Naive thymus-derived CD8-positive, alpha-beta T cell (primary cell): Measurements from ENCODE around the gene SYNDIG1. TPM values are rescaled to one million over a fixed set of nuclear protein-coding genes. Genes with fewer than 3 reads are reported as not detected.

Experiments
- ATAC-seq, 2 donors: fragments of 150-1000 bp; cut with Tn5 transposase in 1 of 2; sonication (Bioruptor Pico), chemical (Tn5 transposase) in 1 of 2; 1 replicate in 1 of 2; 2 replicates in 1 of 2; pipeline ENCODE4 v1.10.0; 2021; ENCODE audit warnings: mild to moderate bottlenecking in 2 of 2, moderate library complexity in 2 of 2
- POLR2A ChIA-PET: fragments of 350-600 bp; sonication (Branson Sonifier 250); formaldehyde crosslinking; loops from one replicate; lab custom pipeline; 2021; ENCODE audit warnings: antibody characterized with exemption; lab: Charles Lee
- DNase-seq, 10 donors: peaks; one replicate each; pipeline versions ENCODE4 v3.0.0 to v3.0.0-alpha.2; 2020 to 2022
- H3K27ac Mint-ChIP-seq, 10 donors: one replicate each; pipeline ENCODE4 v1.8.0; 2020 to 2022; ENCODE audit warnings: mild to moderate bottlenecking in 10 of 10, mixed read lengths in 10 of 10, moderate library complexity in 4 of 10, inconsistent platforms in 1 of 10
- H3K27me3 Mint-ChIP-seq, 5 donors: one replicate each; pipeline ENCODE4 v1.8.0; 2021 to 2022; ENCODE audit warnings: mixed read lengths in 5 of 5
- H3K36me3 Mint-ChIP-seq, 3 donors: one replicate each; pipeline ENCODE4 v1.8.0; 2020 to 2022; ENCODE audit warnings: mixed read lengths in 3 of 3, mild to moderate bottlenecking in 2 of 3, inconsistent platforms in 1 of 3
- H3K4me1 Mint-ChIP-seq, 4 donors: one replicate each; pipeline ENCODE4 v1.8.0; 2021 to 2022; ENCODE audit warnings: mixed read lengths in 4 of 4
- H3K4me3 Mint-ChIP-seq, 10 donors: one replicate each; pipeline ENCODE4 v1.8.0; 2020 to 2022; ENCODE audit warnings: mild to moderate bottlenecking in 10 of 10, mixed read lengths in 10 of 10, moderate library complexity in 6 of 10, inconsistent platforms in 1 of 10
- H3K9me3 Mint-ChIP-seq, 9 donors: one replicate each; pipeline ENCODE4 v1.8.0; 2020 to 2022; ENCODE audit warnings: mixed read lengths in 9 of 9, mild to moderate bottlenecking in 3 of 9, inconsistent platforms in 1 of 9, moderate library complexity in 1 of 9
- polyA plus RNA-seq, 3 donors: library from polyadenylated mRNA; unstranded; fragments of 300-500 nt; fragmentation: Illumina TruSeq; gene quantifications; one replicate each; pipeline ENCODE4 v1.2.3, GENCODE V29; 2021
- total RNA-seq, 8 experiments: library from RNA in 2 of 8; stranded (reverse) in 2 of 8; gene quantifications; one replicate each; pipeline ENCODE4 v1.2.3 and lab custom pipeline; 2021 to 2026

The SYNDIG1 gene
- total and polyA plus RNA-seq, 5 experiments from 2014 or later = not detected

GRCh38 chr20:24668384-24668702 is 198.9 kb downstream of the SYNDIG1 start:
- Mint-ChIP-seq H3K27ac (no peak overlapping the region), H3K36me3 (no peaks in the 10 kb centered on the region), H3K27me3 (peaks cover 0 to 5% (median 0%) of the 10 kb centered on the region in 5 donors), H3K9me3 (no peaks in the 10 kb centered on the region), H3K4me3 (no peak overlapping the region), H3K4me1 (peaks cover 0 to 3% (median 0%) of the 10 kb centered on the region in 4 donors)
- no peak for ATAC-seq
- no peak for DNase-seq
- POLR2A ChIA-PET = no interaction called here

- ATAC-seq = no peak
- Mint-ChIP-seq H3K4me1 (peaks cover 0 to 3% (median 0%) of the 10 kb centered on the region in 4 donors), H3K4me3 (no peak overlapping the region), H3K9me3 (no peaks in the 10 kb centered on the region), H3K36me3 (no peaks in the 10 kb centered on the region), H3K27me3 (peaks cover 0 to 5% (median 0%) of the 10 kb centered on the region in 5 donors), H3K27ac (no peak overlapping the region)
- no peak for DNase-seq
- POLR2A ChIA-PET = interaction anchor here (0.6 kb wide), 1 partner anchor 15 kb away, joined by 3 read pairs; no protein-coding TSS in a partner anchor
Measured at GRCh38 chr20:24668791-24669190, 199.4 kb downstream of the SYNDIG1 start.

GRCh38 chr20:24669701-24670100 is 200.3 kb downstream of the SYNDIG1 start:
- Mint-ChIP-seq H3K27me3 (peaks cover 0 to 5% (median 0%) of the 10 kb centered on the region in 5 donors), H3K4me1 (peaks cover 0 to 3% (median 0%) of the 10 kb centered on the region in 4 donors), H3K4me3 (no peak overlapping the region), H3K36me3 (no peaks in the 10 kb centered on the region), H3K27ac (no peak overlapping the region), H3K9me3 (no peaks in the 10 kb centered on the region)
- DNase-seq (no peak), ATAC-seq (no peak)
- POLR2A ChIA-PET = no interaction called here

GRCh38 chr20:24670341-24670872 is 201.0 kb downstream of the SYNDIG1 start:
- POLR2A ChIA-PET = no interaction called here
- Mint-ChIP-seq H3K4me3 (no peak overlapping the region), H3K27me3 (peaks cover 0 to 5% (median 0%) of the 10 kb centered on the region in 5 donors), H3K4me1 (peaks cover 0 to 3% (median 0%) of the 10 kb centered on the region in 4 donors), H3K36me3 (no peaks in the 10 kb centered on the region), H3K9me3 (no peaks in the 10 kb centered on the region), H3K27ac (no peak overlapping the region)
- DNase-seq (no peak), ATAC-seq (no peak)

GRCh38 chr20:24670981-24671380 is 201.6 kb downstream of the SYNDIG1 start:
- peak overlapping the region in 1 of 10 donors; percentile 73 for H3K27ac Mint-ChIP-seq
- H3K36me3 Mint-ChIP-seq = no peaks in the 10 kb centered on the region
- no peaks in the 10 kb centered on the region for H3K9me3 Mint-ChIP-seq
- DNase-seq (no peak), ATAC-seq (no peak)
- H3K4me3 Mint-ChIP-seq = no peak overlapping the region
- peaks cover 0 to 5% (median 0%) of the 10 kb centered on the region in 5 donors for H3K27me3 Mint-ChIP-seq
- POLR2A ChIA-PET = no interaction called here
- H3K4me1 Mint-ChIP-seq = peaks cover 0 to 3% (median 0%) of the 10 kb centered on the region in 4 donors

GRCh38 chr20:24672181-24672880 is 202.9 kb downstream of the SYNDIG1 start:
- Mint-ChIP-seq H3K36me3 (no peaks in the 10 kb centered on the region), H3K27ac (no peak overlapping the region), H3K9me3 (no peaks in the 10 kb centered on the region), H3K27me3 (peaks cover 0 to 5% (median 0%) of the 10 kb centered on the region in 5 donors), H3K4me1 (peaks cover 0 to 3% (median 0%) of the 10 kb centered on the region in 4 donors), H3K4me3 (no peak overlapping the region)
- POLR2A ChIA-PET = no interaction called here
- DNase-seq (no peak), ATAC-seq (no peak)

GRCh38 chr20:24672886-24673677 is 203.7 kb downstream of the SYNDIG1 start:
- Mint-ChIP-seq H3K27me3 (peaks cover 0 to 5% (median 0%) of the 10 kb centered on the region in 5 donors), H3K4me3 (no peak overlapping the region)
- POLR2A ChIA-PET = no interaction called here

GRCh38 chr20:24673678-24674570 is 204.5 kb downstream of the SYNDIG1 start:
- Mint-ChIP-seq H3K27ac (no peak overlapping the region), H3K36me3 (no peaks in the 10 kb centered on the region), H3K4me3 (no peak overlapping the region), H3K9me3 (no peaks in the 10 kb centered on the region), H3K27me3 (peaks cover 0 to 5% (median 0%) of the 10 kb centered on the region in 5 donors), H3K4me1 (peaks cover 0 to 3% (median 0%) of the 10 kb centered on the region in 4 donors)
- POLR2A ChIA-PET = interaction anchor here (0.7 kb wide), 1 partner anchor 18 kb away, joined by 3 read pairs; no protein-coding TSS in a partner anchor
- no peak for DNase-seq
- no peak for ATAC-seq

More at GRCh38 chr20:24672886-24673677, 203.7 kb downstream of the SYNDIG1 start:
- DNase-seq (no peak), ATAC-seq (no peak)
- H3K27ac Mint-ChIP-seq = no peak overlapping the region
- peaks cover 0 to 3% (median 0%) of the 10 kb centered on the region in 4 donors for H3K4me1 Mint-ChIP-seq
- H3K9me3 Mint-ChIP-seq = no peaks in the 10 kb centered on the region
- H3K36me3 Mint-ChIP-seq = no peaks in the 10 kb centered on the region

- H3K36me3 Mint-ChIP-seq = no peaks in the 10 kb centered on the region
- POLR2A ChIA-PET = no interaction called here
- no peaks in the 10 kb centered on the region for H3K27me3 Mint-ChIP-seq
- H3K27ac Mint-ChIP-seq = no peak overlapping the region
- ATAC-seq (no peak), DNase-seq (no peak)
- H3K4me3 Mint-ChIP-seq = no peak overlapping the region
- no peaks in the 10 kb centered on the region for H3K9me3 Mint-ChIP-seq
- H3K4me1 Mint-ChIP-seq = peaks cover 0 to under 1% (median 0%) of the 10 kb centered on the region in 4 donors
Measured at GRCh38 chr20:24674921-24675605, 205.6 kb downstream of the SYNDIG1 start.

GRCh38 chr20:24675651-24676352 is 206.4 kb downstream of the SYNDIG1 start:
- Mint-ChIP-seq H3K27me3 (no peaks in the 10 kb centered on the region), H3K4me1 (no peaks in the 10 kb centered on the region), H3K27ac (peak overlapping the region in 1 of 10 donors; percentile 22), H3K4me3 (no peak overlapping the region), H3K36me3 (no peaks in the 10 kb centered on the region), H3K9me3 (no peaks in the 10 kb centered on the region)
- ATAC-seq (no peak), DNase-seq (no peak)
- POLR2A ChIA-PET = interaction anchor here (0.5 kb wide), 1 partner anchor 200 kb away, joined by 5 read pairs; no protein-coding TSS in a partner anchor

GRCh38 chr20:24676353-24676977 is 207.0 kb downstream of the SYNDIG1 start:
- ATAC-seq = no peak
- POLR2A ChIA-PET = interaction anchor here (0.5 kb wide), 1 partner anchor 201 kb away, joined by 5 read pairs; no protein-coding TSS in a partner anchor
- Mint-ChIP-seq H3K27me3 (peaks cover 0 to 1% (median 0%) of the 10 kb centered on the region in 5 donors), H3K4me3 (no peak overlapping the region), H3K27ac (no peak overlapping the region), H3K36me3 (no peaks in the 10 kb centered on the region), H3K4me1 (no peaks in the 10 kb centered on the region), H3K9me3 (no peaks in the 10 kb centered on the region)
- DNase-seq = no peak
